Vagina (tissue), 2 donors: Measurements from ENCODE around the gene DSG3.

Experiments
- POLR2A ChIP-seq, 2 donors: fragments of 450-650 bp; IDR thresholded peaks; one replicate each; pipeline ENCODE4 v1.6.1; 2017; ENCODE audit warnings: antibody characterized with exemption in 2 of 2, mild to moderate bottlenecking in 2 of 2, moderate library complexity in 2 of 2
- POLR2AphosphoS5 ChIP-seq, 2 donors: sonication (generic); formaldehyde crosslinking; IDR thresholded peaks; one replicate each; pipeline ENCODE4 v1.9.0; 2017; ENCODE audit warnings: antibody characterized with exemption in 2 of 2, mild to moderate bottlenecking in 2 of 2, low read depth in 1 of 2; ENCODE audit not compliant: insufficient read depth in 1 of 2
- TF ChIP-seq, protein P1 (sequence below), 3 experiments: fragments of 450-650 bp in 2 of 3; fragments of 200-600 bp in 1 of 3; sonication (generic) in 1 of 3; IDR thresholded peaks; one replicate each; pipeline ENCODE4 v1.5.1; 2017 to 2019; ENCODE audit warnings: antibody characterized with exemption in 3 of 3, mild to moderate bottlenecking in 2 of 3, moderate library complexity in 2 of 3

DNA sequence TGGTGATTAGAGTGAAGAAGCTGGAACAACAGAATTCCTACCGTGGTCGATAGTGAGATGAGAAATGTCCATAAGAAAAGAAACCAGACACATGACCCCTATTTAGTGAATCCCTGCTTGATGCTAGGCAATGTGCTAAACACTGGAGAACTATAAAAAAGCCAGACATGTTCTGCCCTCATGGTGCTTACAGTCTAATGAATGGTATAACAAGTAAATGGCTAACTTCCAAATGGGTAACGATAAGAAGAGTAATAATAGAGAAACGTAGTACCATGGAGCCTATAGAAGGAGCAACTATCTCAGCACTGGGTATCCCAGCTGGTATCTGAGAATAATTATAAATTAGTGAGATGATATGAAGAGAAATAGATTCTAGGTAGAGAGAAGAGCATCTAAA is 55.5 kb downstream of the DSG3 start:
- TF ChIP-seq, protein P1, sequence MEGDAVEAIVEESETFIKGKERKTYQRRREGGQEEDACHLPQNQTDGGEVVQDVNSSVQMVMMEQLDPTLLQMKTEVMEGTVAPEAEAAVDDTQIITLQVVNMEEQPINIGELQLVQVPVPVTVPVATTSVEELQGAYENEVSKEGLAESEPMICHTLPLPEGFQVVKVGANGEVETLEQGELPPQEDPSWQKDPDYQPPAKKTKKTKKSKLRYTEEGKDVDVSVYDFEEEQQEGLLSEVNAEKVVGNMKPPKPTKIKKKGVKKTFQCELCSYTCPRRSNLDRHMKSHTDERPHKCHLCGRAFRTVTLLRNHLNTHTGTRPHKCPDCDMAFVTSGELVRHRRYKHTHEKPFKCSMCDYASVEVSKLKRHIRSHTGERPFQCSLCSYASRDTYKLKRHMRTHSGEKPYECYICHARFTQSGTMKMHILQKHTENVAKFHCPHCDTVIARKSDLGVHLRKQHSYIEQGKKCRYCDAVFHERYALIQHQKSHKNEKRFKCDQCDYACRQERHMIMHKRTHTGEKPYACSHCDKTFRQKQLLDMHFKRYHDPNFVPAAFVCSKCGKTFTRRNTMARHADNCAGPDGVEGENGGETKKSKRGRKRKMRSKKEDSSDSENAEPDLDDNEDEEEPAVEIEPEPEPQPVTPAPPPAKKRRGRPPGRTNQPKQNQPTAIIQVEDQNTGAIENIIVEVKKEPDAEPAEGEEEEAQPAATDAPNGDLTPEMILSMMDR (IDR thresholded peaks at IDR 0.05), result no peak
- no peak for TF ChIP-seq POLR2AphosphoS5 (IDR thresholded peaks at IDR 0.05; ENCODE audit: insufficient read depth in 1 of 2, low read depth in 1 of 2)
- no peak for TF ChIP-seq POLR2A (IDR thresholded peaks at IDR 0.05)
